Measurements from ENCODE around the gene PLN.

The PLN gene

DNA sequence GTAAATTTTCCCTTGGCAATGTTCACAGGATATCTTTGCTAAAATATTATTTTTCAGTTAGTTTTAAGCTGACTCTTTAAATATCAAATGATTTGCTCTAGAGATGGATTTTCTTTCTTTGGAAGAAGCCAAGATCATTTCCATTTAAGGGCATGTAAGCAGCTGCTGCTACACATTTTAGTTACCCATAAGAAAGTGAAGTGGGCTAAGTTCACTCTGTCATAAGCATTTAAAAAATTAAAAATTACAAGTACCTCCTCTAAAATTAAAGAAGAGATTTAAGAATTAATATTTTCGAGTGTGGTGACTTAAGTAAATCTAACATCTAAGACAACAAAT, 1.2 kb upstream of the PLN start:
- DNase-seq (ENCODE audit: low read depth): no peak
- no peak for TF ChIP-seq CTCF (conservative IDR thresholded peaks at IDR 0.05; ENCODE audit: low read depth, low read length)
- H3K4me3 ChIP-seq (ENCODE audit: low read length): no peak overlapping the region

DNA sequence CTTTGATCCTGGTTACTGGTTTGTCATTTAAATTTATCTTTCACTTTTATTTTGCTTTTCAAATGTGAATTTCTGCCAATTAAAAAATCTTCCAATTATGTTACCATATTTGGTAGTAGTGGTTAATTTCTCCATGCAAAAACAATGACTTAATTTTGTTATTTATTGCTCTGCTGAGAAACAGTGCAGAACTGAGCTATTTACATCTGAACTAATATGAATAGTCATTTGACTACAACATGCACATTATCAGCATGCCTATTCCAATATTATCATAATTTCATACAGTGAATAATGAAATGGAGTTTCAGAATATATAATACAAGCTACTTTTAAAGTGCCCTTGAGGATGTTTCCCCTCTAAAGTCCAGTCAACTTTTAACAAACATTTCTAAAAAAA, 517 bp downstream of the PLN start:
- no peak for TF ChIP-seq CTCF (conservative IDR thresholded peaks at IDR 0.05; ENCODE audit: low read depth, low read length)
- H3K4me3 ChIP-seq (ENCODE audit: low read length): no peak overlapping the region
- DNase-seq (ENCODE audit: low read depth): no peak

GRCh38 chr6:118551063-118552053, 3.3 kb downstream of the PLN start:
- TF ChIP-seq CTCF (conservative IDR thresholded peaks at IDR 0.05; ENCODE audit: low read depth, low read length): peak; percentile 66
- peak; percentile 24 for DNase-seq (ENCODE audit: low read depth)

GRCh38 chr6:118553132-118553531, 5.0 kb downstream of the PLN start:
- no peak for DNase-seq (ENCODE audit: low read depth)
- H3K4me3 ChIP-seq (ENCODE audit: low read length): no peak overlapping the region
- no peak for TF ChIP-seq CTCF (conservative IDR thresholded peaks at IDR 0.05; ENCODE audit: low read depth, low read length)

More at GRCh38 chr6:118551063-118552053, 3.3 kb downstream of the PLN start:
- no peak overlapping the region for H3K4me3 ChIP-seq (ENCODE audit: low read length)

GRCh38 chr6:118554698-118555097, 6.6 kb downstream of the PLN start:
- H3K4me3 ChIP-seq (ENCODE audit: low read length): no peak overlapping the region
- DNase-seq (ENCODE audit: low read depth): no peak
- TF ChIP-seq CTCF (conservative IDR thresholded peaks at IDR 0.05; ENCODE audit: low read depth, low read length): no peak

DNA sequence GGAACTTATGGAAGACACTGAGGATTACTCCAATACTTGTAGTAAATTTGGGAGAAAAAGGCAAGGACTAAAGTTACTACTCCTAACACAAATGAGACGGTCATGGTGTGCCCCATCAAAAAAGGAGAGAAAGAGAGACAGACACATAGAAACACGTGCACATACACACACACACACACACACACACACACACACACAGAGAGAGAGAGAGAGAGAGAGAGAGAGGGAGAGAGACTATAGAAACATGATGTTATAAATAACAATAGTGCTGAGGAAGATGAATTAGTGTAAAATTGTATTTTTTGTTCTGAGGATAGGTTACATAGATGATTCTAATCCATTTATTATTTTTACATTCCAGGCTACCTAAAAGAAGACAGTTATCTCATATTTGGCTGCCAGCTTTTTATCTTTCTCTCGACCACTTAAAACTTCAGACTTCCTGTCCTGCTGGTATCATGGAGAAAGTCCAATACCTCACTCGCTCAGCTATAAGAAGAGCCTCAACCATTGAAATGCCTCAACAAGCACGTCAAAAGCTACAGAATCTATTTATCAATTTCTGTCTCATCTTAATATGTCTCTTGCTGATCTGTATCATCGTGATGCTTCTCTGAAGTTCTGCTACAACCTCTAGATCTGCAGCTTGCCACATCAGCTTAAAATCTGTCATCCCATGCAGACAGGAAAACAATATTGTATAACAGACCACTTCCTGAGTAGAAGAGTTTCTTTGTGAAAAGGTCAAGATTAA, 10.5 kb downstream of the PLN start:
- DNase-seq (ENCODE audit: low read depth): no peak
- H3K4me3 ChIP-seq (ENCODE audit: low read length): no peak overlapping the region
- TF ChIP-seq CTCF (conservative IDR thresholded peaks at IDR 0.05; ENCODE audit: low read depth, low read length): no peak
